GM23248 (cell line): ENCODE measurements around the gene LEKR1.

ENCODE experiments used
- EZH2 ChIP-seq: fragments of 200-600 bp; sonication (generic); IDR thresholded peaks from 2 replicates; pipeline ENCODE4 v1.6.1; 2018; ENCODE audit warnings: antibody characterized with exemption, mild to moderate bottlenecking; ENCODE audit not compliant: insufficient read depth, poor library complexity, severe bottlenecking
- EZH2phosphoT487 ChIP-seq: fragments of 200-600 bp; sonication (generic); IDR thresholded peaks from 2 replicates; pipeline ENCODE4 v1.6.1; 2018; ENCODE audit warnings: antibody characterized with exemption, moderate library complexity, mild to moderate bottlenecking, low read depth; ENCODE audit not compliant: insufficient read depth

DNA sequence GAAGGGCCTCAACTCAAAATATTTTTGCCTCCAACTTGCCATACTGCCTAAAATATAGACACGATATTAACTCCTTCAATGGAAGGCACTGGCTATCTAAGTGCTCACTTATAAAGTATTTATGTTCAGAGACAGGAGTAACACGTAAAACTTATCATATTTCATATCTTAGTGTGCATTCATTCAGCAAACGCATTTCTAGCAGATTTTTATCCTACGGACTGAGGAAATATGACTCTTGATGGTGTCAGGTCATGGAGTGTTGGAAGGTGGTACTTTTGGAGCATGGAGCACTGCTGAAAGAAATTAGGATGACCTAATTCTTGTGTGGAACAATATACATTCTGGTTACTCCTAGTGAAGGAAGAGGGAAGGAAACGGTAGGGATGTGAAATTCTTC lies 43.8 kb upstream of the LEKR1 start:
- TF ChIP-seq EZH2 (no peak), EZH2phosphoT487 (no peak)
